Mesodermal cell (in vitro differentiated cells): ENCODE data around the gene INS.

Experiments used
- H3K27ac ChIP-seq: 2 replicates; pipeline ENCODE4 v1.7.0; 2013; ENCODE audit warnings: mild to moderate bottlenecking, low read depth, low read length, moderate library complexity; ENCODE audit not compliant: severe bottlenecking
- H3K36me3 ChIP-seq: 2 replicates; pipeline ENCODE4 v1.7.1; 2013; ENCODE audit warnings: mild to moderate bottlenecking, low read length, moderate library complexity; ENCODE audit not compliant: control insufficient read depth, insufficient read depth
- H3K4me1 ChIP-seq: one replicate; pipeline ENCODE4 v1.7.1; 2013; ENCODE audit warnings: mild to moderate bottlenecking, low read length; ENCODE audit not compliant: insufficient read depth, control insufficient read depth, poor library complexity, severe bottlenecking
- H3K4me3 ChIP-seq: 2 replicates; pipeline ENCODE4 v1.7.0; 2013; ENCODE audit warnings: low read length, control low read depth, mild to moderate bottlenecking; ENCODE audit not compliant: insufficient read depth, poor library complexity, severe bottlenecking; ENCODE audit errors: extremely low read depth
- H3K9me3 ChIP-seq: 2 replicates; pipeline ENCODE4 v1.7.1; 2013; ENCODE audit warnings: mild to moderate bottlenecking, low read length, moderate library complexity; ENCODE audit not compliant: control insufficient read depth
- WGBS, 2 experiments: methylation state at CpG; one replicate each; pipeline ENCODE4 v1.1.5; 2013; ENCODE audit warnings: missing lambda C conversion rate in 2 of 2; ENCODE audit not compliant: insufficient coverage in 2 of 2; 5-methylcytosine and 5-hydroxymethylcytosine counted together

The INS gene

DNA sequence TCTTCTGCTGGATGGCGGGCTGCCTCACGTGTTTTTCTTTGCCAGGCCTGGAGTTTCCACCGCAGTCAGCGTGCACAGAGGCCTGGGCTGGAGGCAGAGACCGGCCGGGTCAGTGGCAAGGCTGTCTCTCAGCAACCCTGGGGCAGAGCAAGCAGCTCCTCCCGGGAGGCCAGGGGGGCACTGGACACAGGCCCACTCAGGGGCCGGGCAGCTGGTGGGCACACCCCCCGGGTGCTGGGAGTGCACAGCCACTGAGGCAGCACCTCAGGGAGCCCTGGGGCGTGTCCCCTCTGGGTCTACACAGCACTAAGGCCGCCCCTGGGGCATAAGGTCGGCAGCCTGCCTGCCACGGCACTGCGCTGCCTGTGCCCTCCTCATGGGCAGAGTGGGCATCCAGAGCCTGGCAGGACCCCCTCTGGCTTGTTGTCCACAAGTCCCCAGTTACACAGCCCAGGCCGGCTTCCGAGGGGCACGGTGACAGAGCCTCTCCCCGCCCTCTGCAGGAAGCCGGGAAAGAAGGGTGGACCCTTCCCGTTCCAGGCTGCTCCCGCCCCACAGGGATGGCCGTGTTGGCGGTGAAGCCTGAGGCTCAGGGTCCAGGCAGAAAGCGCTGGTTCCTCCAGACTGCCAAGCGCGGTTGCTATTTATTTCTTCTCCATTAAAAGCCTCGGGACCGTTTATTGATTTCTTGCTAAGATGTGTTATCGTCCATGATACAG is 29.1 kb upstream of the INS start:
- no peaks in the 10 kb centered on the region for H3K4me1 ChIP-seq
- no peaks in the 10 kb centered on the region for H3K36me3 ChIP-seq
- no peak overlapping the region for H3K27ac ChIP-seq
- H3K4me3 ChIP-seq, result no peak overlapping the region
- WGBS, 2 experiments, result 81 to 88% methylated on average over 28 to 29 of the region's 29 CpGs
- no peaks in the 10 kb centered on the region for H3K9me3 ChIP-seq

- Histone ChIP-seq H3K36me3 (no peaks in the 10 kb centered on the region), H3K27ac (no peak overlapping the region), H3K9me3 (no peaks in the 10 kb centered on the region), H3K4me3 (no peak overlapping the region), H3K4me1 (no peaks in the 10 kb centered on the region)
- 88 to 92% methylated on average over 18 to 19 of the region's 19 CpGs for WGBS, 2 experiments
Observed at GRCh38 chr11:2188745-2189144, 27.7 kb upstream of the INS start.

GRCh38 chr11:2187280-2187707 is 26.3 kb upstream of the INS start:
- Histone ChIP-seq H3K9me3 (no peaks in the 10 kb centered on the region), H3K36me3 (no peaks in the 10 kb centered on the region), H3K4me1 (no peaks in the 10 kb centered on the region), H3K4me3 (no peak overlapping the region), H3K27ac (no peak overlapping the region)
- WGBS, 2 experiments, result 85 to 87% methylated on average over 6 to 7 of the region's 7 CpGs

DNA sequence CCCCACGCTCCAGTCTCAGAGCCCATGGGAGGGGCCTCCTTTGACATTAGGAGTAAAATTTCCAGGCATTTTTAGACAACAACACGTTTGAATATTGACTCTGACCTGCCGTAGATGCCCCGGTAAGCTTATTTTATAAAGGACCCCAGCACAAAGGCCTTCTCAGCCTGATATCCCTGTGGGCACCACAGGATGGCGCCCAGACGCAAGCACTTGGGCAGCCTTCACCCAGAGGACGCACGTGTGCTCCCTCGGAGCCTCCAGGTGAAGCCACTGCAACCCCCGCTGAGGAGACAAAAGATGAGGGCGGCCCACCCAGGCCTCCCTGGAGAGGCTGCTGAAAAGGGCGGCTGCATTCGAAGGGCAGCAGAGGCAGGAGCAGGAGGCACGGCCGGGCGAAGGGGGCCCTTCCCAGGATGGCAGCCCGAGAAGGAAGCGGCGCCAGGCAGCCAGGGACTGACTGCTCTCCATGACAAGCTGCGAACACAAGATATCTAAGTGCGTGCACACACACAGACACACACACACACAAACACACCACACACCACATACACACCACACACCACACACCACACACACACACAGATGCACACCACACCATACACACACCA is 25.8 kb upstream of the INS start:
- Histone ChIP-seq H3K4me3 (no peak overlapping the region), H3K4me1 (no peaks in the 10 kb centered on the region), H3K27ac (no peak overlapping the region), H3K9me3 (no peaks in the 10 kb centered on the region), H3K36me3 (no peaks in the 10 kb centered on the region)
- 43 to 48% methylated on average over 14 to 16 of the region's 21 CpGs for WGBS, 2 experiments

DNA sequence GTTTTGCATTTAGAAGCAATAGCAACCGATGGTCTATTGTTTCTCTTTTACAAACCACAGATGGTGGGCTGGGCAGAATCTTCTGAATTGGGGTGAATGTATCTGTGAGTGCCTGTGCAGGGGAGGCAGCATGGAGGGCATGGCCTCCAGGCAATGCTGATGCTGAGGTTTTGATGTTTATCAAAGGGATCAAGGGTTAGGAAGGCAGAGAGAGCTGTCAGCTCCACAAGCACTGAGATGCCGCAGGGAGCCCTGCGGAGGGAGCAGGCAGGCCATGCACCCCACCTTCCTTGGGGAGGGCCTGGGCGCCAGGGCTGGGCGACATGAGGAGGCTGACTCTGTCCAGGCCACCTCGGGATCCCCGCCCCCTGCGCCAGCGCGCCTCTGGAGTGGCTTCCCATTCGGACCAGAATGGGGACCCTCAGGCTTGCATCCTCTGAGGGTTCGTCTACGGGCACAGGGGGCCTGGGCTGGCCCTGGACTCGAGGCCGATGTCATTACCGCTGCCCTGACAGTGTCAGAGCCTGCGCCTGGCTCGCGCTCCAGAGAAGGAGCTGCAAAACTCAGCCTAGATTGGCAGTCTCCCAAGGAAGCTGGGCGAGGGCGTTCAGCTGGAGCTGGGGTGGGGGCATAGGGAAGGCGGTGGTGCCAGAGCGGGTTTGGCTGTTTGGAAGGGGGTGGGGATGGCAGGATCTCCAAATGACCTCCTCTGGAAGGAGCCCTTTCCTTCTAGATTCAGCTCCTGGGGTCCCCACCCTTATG is 24.5 kb upstream of the INS start:
- no peaks in the 10 kb centered on the region for H3K36me3 ChIP-seq
- H3K4me1 ChIP-seq, result no peaks in the 10 kb centered on the region
- WGBS, 2 experiments, result 89 to 91% methylated on average over 15 to 21 of the region's 23 CpGs
- no peak overlapping the region for H3K4me3 ChIP-seq
- H3K9me3 ChIP-seq, result no peaks in the 10 kb centered on the region
- no peak overlapping the region for H3K27ac ChIP-seq

GRCh38 chr11:2182692-2183474 is 21.9 kb upstream of the INS start:
- H3K36me3 ChIP-seq, result no peaks in the 10 kb centered on the region
- H3K9me3 ChIP-seq, result no peaks in the 10 kb centered on the region
- peaks cover 10% of the 10 kb centered on the region for H3K4me1 ChIP-seq
- WGBS, 2 experiments, result 92 to 93% methylated on average over 11 to 13 of the region's 20 CpGs
- no peak overlapping the region for H3K27ac ChIP-seq
- no peak overlapping the region for H3K4me3 ChIP-seq

- no peak overlapping the region for H3K4me3 ChIP-seq
- 88 to 95% methylated on average over 10 to 18 of the region's 18 CpGs for WGBS, 2 experiments
Observed at GRCh38 chr11:2182075-2182474, 21.1 kb upstream of the INS start.

DNA sequence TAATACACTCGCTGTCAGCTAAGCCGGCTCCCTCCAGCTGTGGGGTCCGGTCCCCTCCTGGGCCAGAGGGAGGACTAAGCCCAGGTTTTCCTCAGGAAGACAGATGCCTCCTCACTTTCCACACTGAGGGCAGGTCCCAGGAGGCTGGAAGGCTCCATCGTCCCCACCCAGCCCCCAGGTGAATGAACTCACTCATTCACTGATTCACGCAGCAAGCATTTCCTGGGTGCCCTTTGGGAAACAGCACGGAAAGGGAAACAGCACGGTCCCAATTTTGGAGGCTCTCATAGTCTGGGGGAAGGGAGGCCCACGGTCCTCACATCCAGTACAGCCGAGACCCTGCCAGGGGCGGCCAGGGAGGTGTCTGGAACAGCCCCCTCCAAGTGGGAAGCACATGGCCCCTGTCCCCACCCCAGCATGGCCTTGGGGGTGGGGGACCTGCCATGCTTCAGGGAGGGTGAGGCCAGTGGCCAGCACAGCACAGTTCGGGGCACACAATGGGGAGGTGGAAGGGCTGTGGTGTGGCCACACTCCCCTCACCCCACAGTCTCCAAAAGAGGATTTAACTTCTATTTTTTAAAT is 19.9 kb upstream of the INS start:
- H3K27ac ChIP-seq, result no peak overlapping the region
- no peak overlapping the region for H3K4me3 ChIP-seq
- H3K9me3 ChIP-seq, result no peaks in the 10 kb centered on the region
- 87 to 94% methylated on average over 8 to 9 of the region's 11 CpGs for WGBS, 2 experiments
- H3K36me3 ChIP-seq, result no peaks in the 10 kb centered on the region
- peaks cover 10% of the 10 kb centered on the region for H3K4me1 ChIP-seq

More at GRCh38 chr11:2182075-2182474, 21.1 kb upstream of the INS start:
- Histone ChIP-seq H3K27ac (no peak overlapping the region), H3K4me1 (peaks cover 10% of the 10 kb centered on the region), H3K36me3 (no peaks in the 10 kb centered on the region), H3K9me3 (no peaks in the 10 kb centered on the region)

GRCh38 chr11:2180347-2180746 is 19.3 kb upstream of the INS start:
- Histone ChIP-seq H3K27ac (no peak overlapping the region), H3K9me3 (no peaks in the 10 kb centered on the region), H3K4me1 (peaks cover 10% of the 10 kb centered on the region), H3K36me3 (no peaks in the 10 kb centered on the region), H3K4me3 (no peak overlapping the region)
- 67 to 97% methylated on average over 1 to 13 of the region's 15 CpGs for WGBS, 2 experiments

DNA sequence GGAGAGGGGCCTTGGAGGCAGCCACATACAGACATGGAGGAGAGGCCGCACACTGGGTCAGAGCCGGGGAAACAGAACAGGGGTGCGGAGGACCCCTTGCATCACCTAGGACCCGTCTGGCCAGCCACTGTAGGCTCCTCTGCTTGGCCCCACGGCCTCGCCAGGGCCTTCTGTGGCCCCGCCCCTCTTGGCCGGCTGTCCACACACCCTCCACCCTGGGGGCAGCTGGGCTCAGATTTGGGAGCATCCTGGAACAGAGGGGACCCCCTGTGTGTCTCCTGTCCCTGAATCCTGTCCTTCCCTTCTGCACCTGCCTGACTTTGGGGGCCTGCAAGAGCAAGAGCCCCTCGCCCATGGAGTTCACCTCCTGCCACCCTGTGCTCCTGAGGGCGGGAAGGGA is 18.5 kb upstream of the INS start:
- WGBS, 2 experiments, result 88 to 92% methylated on average over 8 to 9 of the region's 10 CpGs
- Histone ChIP-seq H3K9me3 (no peaks in the 10 kb centered on the region), H3K27ac (no peak overlapping the region), H3K4me3 (no peak overlapping the region), H3K4me1 (peaks cover 10% of the 10 kb centered on the region), H3K36me3 (no peaks in the 10 kb centered on the region)
